Stimulated activated CD8-positive, alpha-beta memory T cell treated with anti-CD3 and anti-CD28 coated beads, Interleukin-12 subunit alpha, Interleukin-12 subunit beta, amount 100 ng/mL, for 24 hours (primary cell): ENCODE results near the gene EXD1.
"Not testable (repeated sequence)": the region's sequence is repeated elsewhere in the genome, so short reads cannot be mapped to it uniquely, and the experiment has no call there.

ENCODE experiments used
- DNase-seq: peaks from one replicate; pipeline ENCODE4 v3.0.0-alpha.2; 2020; ENCODE audit errors: extremely low read depth

EXD1 gene

DNA sequence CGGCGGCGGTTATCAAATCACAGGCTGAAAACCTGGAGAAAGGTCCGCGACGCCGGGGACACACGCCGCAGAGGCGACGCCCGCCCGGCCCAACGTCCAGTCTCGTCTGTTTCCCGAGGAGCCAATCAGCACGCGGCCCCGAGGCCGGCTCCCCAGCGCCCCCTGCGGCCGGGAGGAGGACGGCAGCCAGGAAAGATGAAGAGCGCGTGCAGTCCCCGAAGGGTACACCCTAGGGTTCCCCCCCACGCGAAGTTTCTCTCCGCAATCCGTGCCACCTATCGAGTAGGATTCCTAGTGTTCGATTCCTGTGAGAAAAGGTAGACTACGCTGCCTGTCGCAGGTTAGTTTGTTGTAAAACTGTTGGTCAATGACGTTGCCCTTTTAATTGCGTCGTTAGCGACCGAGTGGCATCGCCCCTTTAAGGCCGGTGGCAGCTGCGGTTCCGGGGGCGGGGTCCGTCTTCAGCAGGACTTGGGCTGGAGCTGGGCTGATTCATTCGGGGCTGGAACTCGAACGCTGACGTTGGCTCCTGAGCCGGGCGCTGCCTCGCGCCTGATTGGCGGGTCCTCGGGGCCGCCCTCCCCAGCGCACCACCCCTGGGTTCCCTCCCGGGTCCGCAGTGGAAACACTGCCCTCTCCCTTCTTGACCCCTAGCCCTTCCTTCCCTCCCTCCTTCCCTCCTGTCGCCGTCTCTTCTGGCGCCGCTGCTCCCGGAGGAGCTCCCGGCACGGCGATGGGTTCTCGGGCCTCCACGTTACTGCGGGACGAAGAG, at the start of gene EXD1, which contains the start of gene CHP1:
EXD1 (minus strand) TSS at position 108 of the 772 bp plus-strand sequence. CDS start 4,182 bp downstream, outside the sequence.
CHP1 (plus strand) TSS at position 619 of the 772 bp plus-strand sequence; CDS start at position 734, 115 bp downstream.
- peak; percentile 96 for DNase-seq

- no peak for DNase-seq
Measured at GRCh38 chr15:41279535-41280283, 49.2 kb upstream of the EXD1 start.

DNA sequence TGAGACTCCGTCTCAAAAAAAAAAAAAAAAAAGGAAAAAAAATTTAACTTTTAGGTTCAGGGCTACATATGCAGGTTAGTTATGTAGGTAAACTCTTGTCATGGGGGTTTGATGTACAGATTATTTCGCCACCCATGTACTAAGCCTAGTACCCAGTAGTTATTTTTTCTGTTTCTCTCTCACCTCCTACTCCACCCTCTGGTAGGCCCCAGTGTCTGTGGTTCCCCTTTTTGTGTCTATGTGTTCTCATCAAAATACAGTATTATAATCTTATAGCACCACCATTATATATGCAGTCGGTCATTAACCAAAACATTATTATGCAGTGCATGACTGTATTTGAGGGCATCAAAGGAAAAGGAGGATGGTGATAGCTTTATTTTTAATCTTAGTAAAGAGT, 47.8 kb upstream of the EXD1 start:
- no peak for DNase-seq

GRCh38 chr15:41276831-41277230, 46.3 kb upstream of the EXD1 start:
- no peak for DNase-seq

DNA sequence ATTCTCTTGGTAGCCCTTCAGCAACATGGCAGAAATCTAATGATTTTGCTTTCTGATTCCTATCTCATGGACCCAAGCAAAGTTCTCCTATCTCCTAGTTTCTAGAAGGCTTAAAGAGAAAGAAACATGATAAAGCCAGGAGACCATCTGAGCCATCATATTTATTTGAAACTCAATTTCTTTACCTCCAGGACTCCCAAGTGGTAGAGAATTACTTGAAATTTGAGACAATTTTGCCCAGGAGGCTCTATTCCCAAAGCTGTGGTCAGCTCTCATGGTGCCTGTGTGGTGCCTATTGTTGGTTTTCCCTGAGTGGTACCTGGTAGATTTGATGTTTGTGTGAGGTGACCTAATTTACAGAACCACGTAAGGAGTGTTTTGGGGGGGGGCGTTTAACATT, 39.3 kb upstream of the EXD1 start:
- no peak for DNase-seq

- no peak for DNase-seq
Measured at GRCh38 chr15:41263891-41264351, 33.4 kb upstream of the EXD1 start.

DNA sequence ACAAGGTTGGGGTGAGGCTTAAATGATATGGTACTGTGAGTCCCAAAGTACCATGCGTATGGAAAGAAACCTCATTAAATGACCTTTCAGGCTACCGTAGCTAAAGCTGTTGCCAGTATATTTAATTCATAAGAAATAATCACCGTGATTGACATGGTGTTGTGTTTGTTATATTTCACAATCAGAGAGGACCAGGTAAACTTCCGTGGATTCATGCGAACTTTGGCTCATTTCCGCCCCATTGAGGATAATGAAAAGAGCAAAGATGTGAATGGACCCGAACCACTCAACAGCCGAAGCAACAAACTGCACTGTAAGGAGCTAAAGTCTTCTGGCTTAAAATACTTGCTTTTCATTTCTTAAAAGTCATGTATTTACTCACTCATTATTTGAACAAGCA, 32.0 kb upstream of the EXD1 start:
- DNase-seq, result no peak

DNA sequence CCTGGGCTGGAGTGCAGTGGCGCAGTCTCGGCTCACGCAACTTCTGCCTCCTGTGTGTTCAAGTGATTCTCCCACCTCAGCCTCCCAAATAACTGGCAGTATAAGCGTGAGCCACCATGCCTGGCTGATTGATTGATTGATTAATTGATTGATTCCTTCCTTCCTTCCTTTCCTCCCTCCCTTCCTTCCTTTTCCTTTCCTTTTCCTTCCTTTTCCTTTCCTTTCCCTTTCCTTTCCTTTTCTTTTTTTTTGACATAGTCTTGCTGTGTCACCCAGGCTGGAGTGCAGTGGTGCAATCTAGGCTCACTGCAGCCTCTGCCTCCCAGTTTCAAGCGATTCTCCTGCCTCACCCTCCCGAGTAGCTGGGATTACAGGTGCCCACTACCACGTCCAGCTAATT, 30.4 kb upstream of the EXD1 start:
- DNase-seq, result not testable (repeated sequence)

- DNase-seq, result no peak
Measured at GRCh38 chr15:41259546-41260189, 29.1 kb upstream of the EXD1 start.

- no peak for DNase-seq
Measured at GRCh38 chr15:41258750-41259471, 28.4 kb upstream of the EXD1 start.

- DNase-seq, result no peak
Measured at GRCh38 chr15:41256577-41257038, 26.1 kb upstream of the EXD1 start.

GRCh38 chr15:41256103-41256502, 25.5 kb upstream of the EXD1 start:
- no peak for DNase-seq

- DNase-seq, result no peak
Measured at GRCh38 chr15:41254560-41254959, 24.0 kb upstream of the EXD1 start.

- no peak for DNase-seq
Measured at GRCh38 chr15:41251411-41251810, 20.9 kb upstream of the EXD1 start.

DNA sequence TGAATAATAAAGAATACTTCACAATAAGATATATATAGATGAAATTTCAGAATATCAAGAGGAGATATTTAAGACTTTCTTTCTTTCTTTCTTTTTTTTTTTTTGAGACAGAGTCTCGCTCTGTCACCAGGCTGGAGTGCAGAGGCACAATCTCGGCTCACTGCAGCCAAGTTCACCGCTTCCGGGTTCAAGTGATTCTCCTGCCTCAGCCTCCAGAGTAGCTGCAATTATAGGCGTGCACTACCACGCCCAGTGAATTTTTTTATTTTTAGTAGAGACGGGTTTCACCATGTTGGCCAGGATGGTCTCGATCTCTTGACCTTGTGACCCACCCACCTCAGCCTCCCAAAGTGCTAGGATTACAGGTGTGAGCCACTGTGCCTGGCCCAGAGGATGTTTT, 20.2 kb upstream of the EXD1 start:
- DNase-seq, result not testable (repeated sequence)

DNA sequence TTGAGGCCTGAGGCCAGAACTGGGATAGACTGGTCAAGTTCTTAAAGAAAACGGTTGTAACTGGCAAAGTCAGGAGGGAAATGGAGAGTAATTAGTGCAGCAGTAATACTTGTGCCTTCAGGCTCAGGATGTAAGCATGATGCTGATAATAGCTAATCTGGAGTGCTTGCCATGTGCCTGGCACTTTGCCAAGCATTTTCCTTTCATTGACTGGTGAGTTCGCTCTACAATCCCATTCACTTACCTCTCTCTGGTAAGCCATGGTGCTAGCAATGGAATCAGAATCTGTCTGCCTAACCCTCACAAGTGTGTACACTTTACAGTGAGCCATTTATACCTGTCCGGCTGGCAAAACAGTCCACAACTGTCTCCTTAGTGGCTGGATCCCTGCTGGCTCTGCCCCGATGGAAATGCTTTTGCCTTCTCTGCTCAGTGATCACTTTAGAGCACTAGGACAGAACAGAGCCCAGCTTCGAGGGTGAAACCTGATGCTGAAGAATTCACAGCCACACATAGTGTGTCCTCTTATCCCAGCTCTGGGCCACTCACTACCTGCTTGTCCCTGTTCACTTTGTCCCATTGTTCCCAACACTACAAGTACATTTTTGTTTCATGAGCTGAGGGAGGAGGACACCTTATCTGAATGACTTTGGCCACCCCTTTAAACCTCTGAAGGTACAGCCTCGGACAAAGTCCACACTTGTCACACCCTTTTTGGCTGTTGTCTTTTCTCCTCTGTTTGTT, 10.8 kb upstream of the EXD1 start:
- no peak for DNase-seq

- no peak for DNase-seq
Measured at GRCh38 chr15:41238100-41238499, 7.5 kb upstream of the EXD1 start.

GRCh38 chr15:41235929-41236328, 5.4 kb upstream of the EXD1 start:
- no peak for DNase-seq

- not testable (repeated sequence) for DNase-seq
Measured at GRCh38 chr15:41235228-41235627, 4.7 kb upstream of the EXD1 start.

GRCh38 chr15:41233367-41233771, 2.8 kb upstream of the EXD1 start:
- DNase-seq, result no peak
